ENCODE measurements around the gene CDKL4.
"Not testable (repeated sequence)": the region's sequence is repeated elsewhere in the genome, so short reads cannot be mapped to it uniquely, and the experiment has no call there.

The CDKL4 gene

GRCh38 chr2:39243469-39244123 is at the start of gene CDKL4:
TSS of gene CDKL4 (minus strand) at chr2:39243970.
- no peak for DNase-seq

- DNase-seq: no peak
Observed at GRCh38 chr2:39290433-39290832, 46.7 kb upstream of the CDKL4 start.

- no peak for DNase-seq
Observed at GRCh38 chr2:39289609-39290008, 45.8 kb upstream of the CDKL4 start.

DNA sequence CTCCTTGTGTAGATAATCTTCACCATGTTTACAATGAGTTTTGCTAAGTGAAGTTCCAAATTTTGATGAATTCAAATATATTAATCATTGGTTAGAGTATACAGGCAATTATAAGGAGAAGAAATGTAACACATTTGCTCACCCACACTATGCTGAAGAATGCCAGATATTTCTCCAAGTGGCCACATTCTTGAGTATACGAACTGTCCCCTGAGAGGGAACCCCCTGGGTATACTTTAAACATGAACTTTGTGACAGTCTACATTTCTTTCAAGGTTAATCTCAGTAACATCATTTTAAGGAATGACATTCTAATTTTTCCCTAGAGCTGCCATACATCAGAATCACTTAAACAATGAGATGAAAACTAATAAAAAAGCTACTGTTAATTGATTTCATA is 39.8 kb upstream of the CDKL4 start:
- DNase-seq: no peak

DNA sequence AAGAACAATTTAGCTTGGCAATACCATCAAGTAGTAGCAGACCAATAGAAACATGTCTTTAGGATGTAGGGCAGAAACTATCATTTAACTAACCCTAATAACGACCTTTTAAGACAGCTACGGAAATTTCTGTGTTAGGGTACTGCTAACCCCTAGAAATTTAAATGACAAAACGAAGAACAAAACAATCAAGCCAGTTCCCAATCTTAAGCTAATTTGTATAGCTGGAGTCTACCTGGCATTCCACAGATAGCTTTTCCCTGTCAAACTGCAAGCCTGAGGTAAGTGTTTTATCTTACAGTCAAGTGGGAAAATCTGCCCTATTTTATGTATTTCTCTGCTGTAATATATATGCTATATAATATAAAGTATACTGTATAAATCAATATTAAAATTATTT is 37.6 kb upstream of the CDKL4 start:
- DNase-seq: no peak

DNA sequence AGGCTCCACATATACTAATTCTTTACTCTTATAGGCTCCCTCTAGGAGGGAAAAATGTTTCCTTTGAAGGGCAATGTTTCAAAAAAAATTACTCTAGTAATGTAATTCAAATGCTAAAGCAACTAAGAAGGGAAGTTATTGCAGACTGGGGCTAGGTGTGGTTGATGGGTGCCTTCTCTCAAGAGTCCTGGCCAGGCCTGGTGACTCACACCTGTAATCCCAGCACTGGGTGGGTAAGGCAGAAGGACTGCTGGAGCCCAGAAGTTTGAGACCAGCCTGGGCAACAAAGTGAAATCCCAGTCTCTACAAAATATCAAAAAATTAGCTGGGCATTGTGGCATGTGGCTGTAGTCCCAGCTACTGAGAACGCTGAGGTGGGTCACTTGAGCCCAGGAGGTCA is 31.2 kb upstream of the CDKL4 start:
- DNase-seq: no peak

DNA sequence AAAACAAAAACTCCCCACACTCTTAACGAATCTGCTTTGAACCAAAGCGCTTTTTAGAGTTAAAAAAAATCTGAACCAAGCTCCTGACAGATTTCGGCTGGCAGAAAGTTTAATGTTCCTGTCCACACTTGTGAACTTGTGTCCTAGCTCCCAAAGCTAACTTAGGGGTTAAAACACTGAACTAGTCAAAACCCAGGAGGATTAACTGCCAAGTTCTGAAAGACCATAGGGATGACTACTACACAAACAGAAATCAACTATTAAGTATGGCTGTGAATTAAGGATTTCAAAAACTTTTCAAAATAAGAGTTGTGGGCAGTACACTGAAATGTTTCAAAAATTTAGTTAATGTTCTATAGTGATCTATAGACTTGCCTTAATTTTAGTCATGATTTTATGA is 26.2 kb upstream of the CDKL4 start:
- no peak for DNase-seq

DNA sequence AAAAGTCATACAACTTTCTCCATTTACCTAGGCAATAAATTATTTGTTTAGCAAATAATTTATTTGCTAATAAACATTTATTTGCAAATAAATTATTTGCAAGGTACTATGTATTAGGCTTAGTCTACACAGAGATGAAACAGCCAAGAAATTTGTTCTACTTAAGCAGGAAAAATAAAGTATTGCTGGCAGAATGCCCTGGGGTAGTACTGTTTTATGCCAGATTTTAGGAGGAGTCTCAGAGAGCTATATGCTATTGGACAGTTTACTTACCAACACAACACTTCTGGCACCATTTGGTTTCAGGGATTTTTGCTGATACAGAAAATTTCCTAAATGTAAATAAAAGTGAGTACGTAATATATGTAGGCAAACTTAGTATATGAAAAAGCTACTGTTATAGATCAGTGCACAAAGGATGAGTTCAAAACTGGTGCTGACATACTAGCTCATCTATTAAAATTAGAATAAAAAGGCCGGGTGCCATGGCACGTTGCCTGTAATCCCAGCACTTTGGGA is 23.2 kb upstream of the CDKL4 start:
- DNase-seq: no peak

GRCh38 chr2:39266139-39266805 is 22.5 kb upstream of the CDKL4 start:
- DNase-seq: no peak

GRCh38 chr2:39265315-39265714 is 21.5 kb upstream of the CDKL4 start:
- no peak for DNase-seq

- DNase-seq: no peak
Observed at GRCh38 chr2:39264733-39265132, 21.0 kb upstream of the CDKL4 start.

DNA sequence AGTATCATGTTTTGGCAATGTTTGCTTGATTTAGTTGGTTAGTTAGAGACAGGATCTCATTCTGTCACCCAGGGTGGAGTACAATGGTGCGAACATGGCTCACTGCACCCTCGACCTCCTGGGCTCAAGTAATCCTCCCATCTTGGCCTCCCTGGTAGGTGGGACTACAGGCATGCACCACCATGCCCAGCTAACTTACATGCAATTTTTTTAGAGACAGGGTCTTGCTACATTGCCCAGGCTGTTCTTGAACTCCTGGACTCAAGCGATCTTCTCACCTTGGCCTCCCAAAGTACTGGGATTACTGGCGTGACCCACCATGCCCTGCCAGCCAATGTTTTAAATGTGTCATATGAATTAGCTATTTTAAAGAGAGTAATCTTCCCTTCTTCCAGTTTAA is 16.3 kb upstream of the CDKL4 start:
- no peak for DNase-seq

GRCh38 chr2:39256040-39256439 is 12.3 kb upstream of the CDKL4 start:
- DNase-seq: no peak

DNA sequence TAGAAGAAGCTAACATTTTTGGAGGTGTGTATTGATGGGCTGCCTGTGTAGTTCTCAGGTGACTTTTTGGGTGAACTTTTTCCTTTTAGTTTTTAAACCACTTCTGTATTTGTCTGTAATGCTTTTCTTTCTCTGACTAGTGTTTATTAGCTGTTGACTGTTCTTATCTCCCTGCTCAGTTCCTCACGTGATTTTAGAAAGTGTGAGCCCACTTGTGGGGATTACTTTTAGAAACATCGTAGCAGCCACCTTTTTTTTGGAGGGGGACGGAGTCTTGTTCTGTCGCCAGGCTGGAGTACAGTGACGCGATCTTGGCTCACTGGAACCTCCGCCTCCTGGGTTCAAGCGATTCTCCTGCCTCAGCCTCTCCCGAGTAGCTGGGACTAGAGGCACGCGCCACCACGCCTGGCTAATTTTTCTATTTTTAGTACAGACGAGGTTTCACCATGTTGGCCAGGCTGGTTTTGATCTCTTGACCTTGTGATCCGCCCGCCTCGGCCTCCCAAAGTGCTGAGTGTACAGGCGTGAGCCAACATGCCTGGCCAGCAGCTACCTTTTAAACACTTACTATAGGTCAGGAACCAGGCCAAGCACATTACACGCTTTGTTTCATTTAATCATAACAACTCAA is 9.2 kb upstream of the CDKL4 start:
- DNase-seq: no peak

GRCh38 chr2:39247512-39248043 is 3.8 kb upstream of the CDKL4 start:
- DNase-seq: no peak

- no peak for DNase-seq
Observed at GRCh38 chr2:39246382-39246980, 2.7 kb upstream of the CDKL4 start.

GRCh38 chr2:39244963-39245625 is 1.3 kb upstream of the CDKL4 start:
- not testable (repeated sequence) for DNase-seq

- DNase-seq: not testable (repeated sequence)
Observed at GRCh38 chr2:39244241-39244862, 582 bp upstream of the CDKL4 start.

DNA sequence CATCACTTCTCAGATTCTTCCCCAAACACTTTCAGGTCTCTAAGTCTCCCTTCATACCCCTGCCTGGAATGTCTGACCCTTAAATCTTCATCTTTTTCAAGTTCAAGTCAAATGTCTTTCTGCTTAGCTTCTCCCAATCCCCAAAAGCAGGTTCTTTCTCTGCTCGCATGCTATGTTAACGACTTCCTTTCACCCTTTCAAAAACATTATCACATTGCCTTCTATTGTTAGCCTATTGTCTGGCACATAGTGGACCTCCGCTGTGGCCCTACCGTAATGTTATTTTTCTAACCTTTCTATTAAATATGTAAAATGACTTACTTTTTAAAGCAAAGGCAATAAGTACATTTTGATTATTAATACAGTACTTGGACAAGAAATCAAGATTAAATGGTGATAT is 2.2 kb downstream of the CDKL4 start:
- no peak for DNase-seq

DNA sequence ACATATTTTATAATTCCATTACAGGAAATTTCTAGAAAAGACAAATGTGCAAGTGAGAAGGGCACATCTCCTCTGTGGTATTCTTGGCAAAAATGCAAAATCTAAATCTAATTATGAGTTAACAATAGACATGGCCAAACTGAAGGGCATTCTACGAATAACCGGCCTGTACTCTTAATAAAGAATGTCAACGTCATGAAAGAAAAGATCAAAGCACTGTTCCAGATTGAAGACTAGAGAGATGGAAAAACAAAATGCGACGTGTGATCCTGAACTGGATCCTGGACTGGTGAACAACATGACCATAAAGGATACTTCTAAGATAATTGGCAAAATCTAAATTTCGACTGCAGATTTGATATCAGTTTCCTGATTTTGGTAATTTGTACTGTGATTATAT is 3.0 kb downstream of the CDKL4 start:
- no peak for DNase-seq

- no peak for DNase-seq
Observed at GRCh38 chr2:39234754-39235153, 9.0 kb downstream of the CDKL4 start.

DNA sequence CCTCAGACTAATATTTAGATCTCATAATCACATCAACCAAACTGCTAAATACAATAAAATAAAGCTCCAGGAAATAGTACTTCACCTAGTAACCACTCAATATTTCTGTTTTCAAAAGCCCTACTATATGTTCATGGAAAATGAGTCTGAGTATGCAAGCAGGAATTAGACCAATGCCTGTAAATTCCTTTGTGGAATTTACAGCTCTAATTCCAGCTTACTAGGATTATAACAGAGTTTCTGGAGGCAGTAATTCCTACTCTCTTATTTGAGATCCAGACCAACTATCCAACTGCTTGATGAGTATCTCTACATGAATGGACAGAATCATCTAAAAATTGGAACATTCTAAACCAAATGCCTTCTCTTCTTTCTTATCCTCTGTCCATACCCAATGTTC is 11.6 kb downstream of the CDKL4 start:
- DNase-seq: no peak
